HUES64 (cell line): ENCODE data around the gene RPS6KA2.
"Not testable (repeated sequence)": the region's sequence is repeated elsewhere in the genome, so short reads cannot be mapped to it uniquely, and the experiment has no call there.

ENCODE experiments used
- H3K27ac ChIP-seq: 2 replicates; pipeline ENCODE4 v1.7.0; 2013; ENCODE audit warnings: low read depth, low read length, inconsistent platforms
- H3K27me3 ChIP-seq: 2 replicates; pipeline ENCODE4 v1.6.1; 2013; ENCODE audit warnings: mild to moderate bottlenecking, low read length; ENCODE audit not compliant: insufficient read depth
- H3K36me3 ChIP-seq: 2 replicates; pipeline ENCODE4 v1.6.1; 2013; ENCODE audit warnings: mild to moderate bottlenecking, low read length; ENCODE audit not compliant: insufficient read depth
- H3K4me1 ChIP-seq: 2 replicates; pipeline ENCODE4 v1.6.1; 2013; ENCODE audit warnings: mild to moderate bottlenecking, low read length, moderate library complexity; ENCODE audit not compliant: insufficient read depth
- H3K4me3 ChIP-seq: 2 replicates; pipeline ENCODE4 v1.5.1; 2013; ENCODE audit warnings: mild to moderate bottlenecking, low read length, moderate library complexity
- H3K9ac ChIP-seq: 2 replicates; pipeline ENCODE4 v1.6.1; 2013; ENCODE audit warnings: mild to moderate bottlenecking, low read depth, low read length
- H3K9me3 ChIP-seq: 2 replicates; pipeline ENCODE4 v1.6.1; 2013; ENCODE audit warnings: low read depth, low read length; ENCODE audit not compliant: insufficient read depth
- WGBS: fragments of 150-250, 120-280 bp; methylation state at CpG from one replicate; pipeline ENCODE4 v1.1.7; 2013; ENCODE audit warnings: missing lambda C conversion rate; 5-methylcytosine and 5-hydroxymethylcytosine counted together

Gene RPS6KA2

DNA sequence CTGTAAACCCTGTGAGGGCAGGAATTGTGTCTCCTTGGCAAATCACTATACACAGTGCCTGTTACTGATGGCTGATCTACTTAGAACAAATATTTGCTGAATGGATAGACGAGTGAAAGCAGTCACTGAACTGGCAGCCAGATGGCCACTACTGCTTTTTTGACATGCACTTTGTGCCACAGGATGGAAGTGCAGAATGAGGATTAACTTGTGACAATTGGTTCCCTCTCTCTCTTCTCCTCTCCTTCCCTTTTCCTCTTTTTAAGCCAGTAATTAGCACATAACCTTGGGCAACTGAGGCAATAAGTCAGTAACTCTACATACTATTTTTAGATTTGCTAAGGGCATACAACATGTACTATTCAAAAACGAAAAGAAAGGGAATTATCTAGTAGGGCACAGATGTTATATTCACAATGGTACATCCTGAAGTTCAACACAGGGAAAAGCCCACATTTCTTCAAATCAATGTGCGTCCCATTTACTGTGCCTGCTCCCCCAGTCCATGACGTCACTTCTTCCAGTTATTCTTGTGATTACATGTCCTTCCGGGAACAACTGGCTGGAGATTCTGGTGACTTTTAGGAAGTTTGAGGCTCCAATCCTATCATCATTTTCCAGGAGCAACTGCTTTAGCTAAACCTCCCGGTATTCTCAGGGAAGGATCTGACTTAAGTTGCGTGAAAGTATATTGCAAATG, 17.0 kb upstream of the RPS6KA2 start:
- no peaks in the 10 kb centered on the region for H3K36me3 ChIP-seq
- 93% methylated on average over 7 of the region's 7 CpGs for WGBS
- no peaks in the 10 kb centered on the region for H3K9me3 ChIP-seq
- no peak overlapping the region for H3K27ac ChIP-seq
- no peak overlapping the region for H3K4me3 ChIP-seq
- no peaks in the 10 kb centered on the region for H3K27me3 ChIP-seq
- H3K4me1 ChIP-seq, result no peaks in the 10 kb centered on the region
- no peak overlapping the region for H3K9ac ChIP-seq

DNA sequence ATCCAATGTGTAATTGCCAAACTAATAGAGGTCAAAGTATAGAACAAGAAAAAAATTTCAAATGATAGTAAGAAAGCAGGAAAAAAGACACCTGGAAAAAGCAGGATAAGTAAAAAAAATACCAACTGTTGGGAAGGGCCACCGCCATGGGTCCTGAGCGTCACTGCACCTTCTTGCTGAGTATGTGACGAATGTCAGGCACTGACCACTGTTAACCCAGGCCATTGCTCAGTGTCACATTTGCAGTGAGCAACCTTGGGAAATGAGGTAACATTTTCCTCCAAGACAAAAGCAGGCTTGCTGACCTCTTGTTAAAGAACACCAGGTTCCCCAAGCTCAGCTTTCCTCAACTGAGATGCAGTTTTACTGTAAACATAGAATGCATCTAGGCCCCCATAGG, 15.6 kb upstream of the RPS6KA2 start:
- Histone ChIP-seq H3K4me3 (no peak overlapping the region), H3K36me3 (no peaks in the 10 kb centered on the region), H3K9ac (no peak overlapping the region), H3K27ac (no peak overlapping the region), H3K9me3 (no peaks in the 10 kb centered on the region), H3K4me1 (no peaks in the 10 kb centered on the region), H3K27me3 (no peaks in the 10 kb centered on the region)
- WGBS, result 95% methylated on average over 3 of the region's 3 CpGs

DNA sequence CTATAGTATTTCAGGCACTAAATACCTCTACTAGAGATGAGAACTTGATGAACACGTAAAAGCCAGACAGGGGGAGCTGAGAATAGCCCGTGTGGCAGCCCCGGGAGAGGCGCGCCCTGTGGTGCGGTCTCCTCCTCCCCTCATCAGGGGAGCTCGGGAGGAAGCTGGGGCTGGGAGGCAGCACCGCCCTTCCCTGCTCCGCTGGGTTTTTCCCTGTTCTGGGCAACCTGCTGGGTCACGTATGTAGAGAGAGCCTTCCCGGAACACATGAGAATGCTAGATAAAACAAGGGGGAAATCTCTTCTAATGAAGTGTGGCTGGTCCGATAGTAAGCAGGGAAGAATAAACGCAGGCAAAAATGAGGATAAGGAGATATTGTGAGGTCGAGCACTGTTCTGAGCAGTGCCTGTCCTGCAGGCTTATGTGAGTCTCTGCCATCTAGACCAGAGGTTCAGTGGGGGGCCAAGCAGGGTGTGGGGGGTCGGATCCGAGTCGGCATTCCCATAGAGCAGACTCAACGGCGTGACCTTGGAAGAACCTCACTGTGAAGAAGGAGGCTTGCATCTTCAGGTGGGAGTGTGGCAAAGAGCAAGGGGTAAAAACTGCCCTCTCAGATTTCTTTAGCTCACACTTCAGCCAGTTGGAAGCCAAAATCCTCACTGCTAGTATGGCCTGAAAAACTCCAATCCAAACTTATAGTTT, 13.4 kb upstream of the RPS6KA2 start:
- Histone ChIP-seq H3K27ac (no peak overlapping the region), H3K36me3 (no peaks in the 10 kb centered on the region), H3K4me1 (no peaks in the 10 kb centered on the region), H3K4me3 (no peak overlapping the region), H3K27me3 (no peaks in the 10 kb centered on the region), H3K9me3 (no peaks in the 10 kb centered on the region), H3K9ac (no peak overlapping the region)
- 31% methylated on average over 19 of the region's 19 CpGs for WGBS

DNA sequence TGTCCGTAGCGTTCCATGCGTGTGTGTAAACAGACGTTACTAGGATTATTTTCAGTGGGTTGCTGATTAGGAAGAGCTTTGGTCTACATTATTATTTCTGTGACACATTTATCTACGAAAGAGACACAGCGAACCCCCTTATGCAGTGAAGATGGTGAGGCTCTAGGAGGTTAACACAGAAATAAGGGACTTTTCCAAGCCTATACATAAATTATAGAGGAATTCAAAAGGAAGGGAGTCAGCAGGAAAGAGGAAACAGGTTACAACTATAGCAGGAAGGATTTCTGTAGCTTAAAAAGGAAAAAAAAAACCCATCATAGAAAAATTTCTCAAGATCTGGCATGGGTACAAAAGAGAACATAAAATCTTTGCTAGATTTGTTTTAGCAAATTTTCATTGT, 12.9 kb upstream of the RPS6KA2 start:
- Histone ChIP-seq H3K27ac (no peak overlapping the region), H3K9me3 (no peaks in the 10 kb centered on the region), H3K9ac (no peak overlapping the region), H3K4me3 (no peak overlapping the region), H3K27me3 (no peaks in the 10 kb centered on the region), H3K4me1 (no peaks in the 10 kb centered on the region), H3K36me3 (no peaks in the 10 kb centered on the region)
- 90% methylated on average over 5 of the region's 6 CpGs for WGBS

DNA sequence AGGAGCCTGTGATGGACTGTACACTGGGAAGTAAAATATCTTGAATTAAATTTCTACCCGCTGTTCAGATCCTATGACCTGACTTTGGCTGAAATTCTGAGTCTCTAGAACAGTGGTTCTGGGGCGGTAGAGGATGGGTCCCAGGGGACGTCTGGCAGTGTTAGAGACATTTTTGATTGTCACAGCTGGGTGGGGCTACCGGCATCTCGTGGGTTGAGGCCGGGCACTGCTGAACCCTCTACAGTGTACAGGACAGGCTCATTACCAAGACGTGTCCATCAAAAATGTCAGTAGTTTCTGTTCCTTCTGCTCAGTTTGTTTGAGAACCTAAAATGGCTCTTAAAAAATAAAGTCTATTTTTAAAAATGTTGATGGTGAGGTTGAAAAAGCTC, 11.5 kb upstream of the RPS6KA2 start:
- Histone ChIP-seq H3K27me3 (no peaks in the 10 kb centered on the region), H3K4me3 (no peak overlapping the region), H3K4me1 (no peaks in the 10 kb centered on the region), H3K9me3 (no peaks in the 10 kb centered on the region), H3K27ac (no peak overlapping the region), H3K9ac (no peak overlapping the region), H3K36me3 (no peaks in the 10 kb centered on the region)
- whole genome bisulfite sequencing, result 96% methylated on average over 7 of the region's 7 CpGs

DNA sequence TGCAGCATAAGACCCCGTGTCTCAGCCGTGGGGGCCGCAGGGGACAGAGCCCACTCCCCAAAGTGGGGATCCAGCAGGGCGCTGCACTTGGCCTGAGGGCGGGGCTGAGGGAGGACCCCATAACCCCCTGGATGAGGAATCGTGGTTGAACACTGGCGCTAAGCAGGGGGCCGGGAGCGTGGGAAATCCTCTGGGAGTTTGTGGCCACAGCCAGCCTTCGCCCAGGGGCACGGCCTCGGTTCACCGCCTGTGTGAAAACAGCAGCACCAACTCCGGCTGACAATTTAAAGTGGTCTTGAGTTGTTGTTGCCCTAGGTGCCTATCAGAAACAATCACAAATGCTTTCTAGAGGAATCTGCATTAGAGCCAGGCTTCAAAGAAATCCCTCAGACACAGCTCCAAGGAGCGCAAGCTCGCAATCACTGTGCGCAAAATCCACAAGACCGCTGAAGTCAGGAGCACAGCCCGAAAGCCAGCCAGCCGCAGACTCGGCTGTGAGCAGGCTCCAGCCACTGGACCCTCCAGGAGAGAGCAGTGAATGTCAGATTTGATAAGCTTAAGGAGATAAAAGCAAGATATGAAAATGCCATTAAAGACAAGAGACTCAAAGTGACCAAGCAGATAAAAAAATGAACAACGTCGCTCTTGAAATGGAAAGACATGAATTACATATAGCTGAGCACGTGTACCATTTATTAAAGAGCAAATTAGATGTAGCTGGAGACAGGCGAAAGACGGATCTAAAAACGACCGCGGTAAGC, 10.9 kb upstream of the RPS6KA2 start:
- 92% methylated on average over 29 of the region's 29 CpGs for WGBS
- no peaks in the 10 kb centered on the region for H3K4me1 ChIP-seq
- H3K9me3 ChIP-seq, result no peaks in the 10 kb centered on the region
- no peak overlapping the region for H3K27ac ChIP-seq
- no peaks in the 10 kb centered on the region for H3K36me3 ChIP-seq
- no peak overlapping the region for H3K4me3 ChIP-seq
- H3K27me3 ChIP-seq, result no peaks in the 10 kb centered on the region
- H3K9ac ChIP-seq, result no peak overlapping the region

DNA sequence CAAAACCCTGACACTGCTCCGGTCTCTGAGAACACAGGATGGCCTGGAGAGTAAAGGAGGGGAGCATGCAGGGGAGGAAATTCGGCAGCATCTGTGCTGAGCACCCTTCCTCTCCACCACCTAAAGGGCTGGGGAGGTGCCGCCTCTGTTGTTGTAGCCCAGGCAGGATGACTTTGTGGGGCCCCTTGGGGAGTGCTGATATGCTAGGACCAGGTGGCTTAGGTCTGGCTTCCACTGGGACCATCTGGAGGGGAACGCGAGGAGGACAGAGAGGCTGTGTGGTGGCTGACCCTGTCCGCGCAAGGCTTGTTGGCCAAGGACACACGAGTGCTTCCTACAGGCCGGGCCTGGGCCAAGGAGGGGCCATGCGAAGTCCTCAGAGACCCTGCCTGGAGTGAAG, 9.9 kb upstream of the RPS6KA2 start:
- Histone ChIP-seq H3K4me1 (no peaks in the 10 kb centered on the region), H3K27ac (no peak overlapping the region), H3K9me3 (no peaks in the 10 kb centered on the region), H3K27me3 (no peaks in the 10 kb centered on the region), H3K36me3 (no peaks in the 10 kb centered on the region), H3K4me3 (no peak overlapping the region), H3K9ac (no peak overlapping the region)
- whole genome bisulfite sequencing, result 96% methylated on average over 10 of the region's 10 CpGs

DNA sequence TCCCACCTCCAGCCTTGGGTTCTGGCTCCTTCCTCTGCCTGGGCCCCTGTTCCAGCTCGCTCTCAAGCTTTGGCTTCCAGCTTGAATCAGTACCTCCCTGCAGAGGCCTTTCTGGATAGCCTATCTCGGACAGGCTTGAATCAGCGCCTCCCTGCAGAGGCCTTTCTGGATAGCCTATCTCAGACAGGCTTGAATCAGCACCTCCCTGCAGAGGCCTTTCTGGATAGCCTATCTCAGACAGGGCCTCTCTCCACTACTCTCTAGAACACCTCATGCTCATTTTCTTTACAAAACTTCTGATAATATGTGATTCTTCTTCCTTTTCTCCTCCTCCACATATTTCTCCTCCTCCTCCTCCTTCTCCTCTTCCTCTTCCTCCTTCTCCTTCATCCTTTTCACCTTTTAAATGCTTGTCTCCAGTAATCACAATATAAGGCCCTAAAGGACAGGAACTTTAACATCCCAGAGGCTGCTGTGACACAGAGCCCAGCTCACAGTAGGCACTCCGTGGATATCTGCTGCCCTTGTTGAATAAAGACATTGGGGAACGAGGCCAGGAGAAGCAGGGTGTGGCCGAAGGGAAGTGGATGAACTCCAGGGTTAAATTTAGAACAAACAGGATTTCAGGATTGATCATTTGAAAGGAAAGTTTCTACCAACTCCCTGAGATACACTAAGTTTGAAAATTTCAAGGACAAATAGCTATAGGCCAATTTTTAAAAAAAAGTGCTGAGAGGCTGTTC, 9.3 kb upstream of the RPS6KA2 start:
- Histone ChIP-seq H3K36me3 (no peaks in the 10 kb centered on the region), H3K4me3 (no peak overlapping the region), H3K27ac (no peak overlapping the region), H3K9ac (no peak overlapping the region), H3K9me3 (no peaks in the 10 kb centered on the region), H3K27me3 (peaks cover 4% of the 10 kb centered on the region; the same call in 1 of the 2 replicates), H3K4me1 (no peaks in the 10 kb centered on the region; the same call in 1 of the 2 replicates)
- WGBS, result 87% methylated on average over 6 of the region's 6 CpGs

DNA sequence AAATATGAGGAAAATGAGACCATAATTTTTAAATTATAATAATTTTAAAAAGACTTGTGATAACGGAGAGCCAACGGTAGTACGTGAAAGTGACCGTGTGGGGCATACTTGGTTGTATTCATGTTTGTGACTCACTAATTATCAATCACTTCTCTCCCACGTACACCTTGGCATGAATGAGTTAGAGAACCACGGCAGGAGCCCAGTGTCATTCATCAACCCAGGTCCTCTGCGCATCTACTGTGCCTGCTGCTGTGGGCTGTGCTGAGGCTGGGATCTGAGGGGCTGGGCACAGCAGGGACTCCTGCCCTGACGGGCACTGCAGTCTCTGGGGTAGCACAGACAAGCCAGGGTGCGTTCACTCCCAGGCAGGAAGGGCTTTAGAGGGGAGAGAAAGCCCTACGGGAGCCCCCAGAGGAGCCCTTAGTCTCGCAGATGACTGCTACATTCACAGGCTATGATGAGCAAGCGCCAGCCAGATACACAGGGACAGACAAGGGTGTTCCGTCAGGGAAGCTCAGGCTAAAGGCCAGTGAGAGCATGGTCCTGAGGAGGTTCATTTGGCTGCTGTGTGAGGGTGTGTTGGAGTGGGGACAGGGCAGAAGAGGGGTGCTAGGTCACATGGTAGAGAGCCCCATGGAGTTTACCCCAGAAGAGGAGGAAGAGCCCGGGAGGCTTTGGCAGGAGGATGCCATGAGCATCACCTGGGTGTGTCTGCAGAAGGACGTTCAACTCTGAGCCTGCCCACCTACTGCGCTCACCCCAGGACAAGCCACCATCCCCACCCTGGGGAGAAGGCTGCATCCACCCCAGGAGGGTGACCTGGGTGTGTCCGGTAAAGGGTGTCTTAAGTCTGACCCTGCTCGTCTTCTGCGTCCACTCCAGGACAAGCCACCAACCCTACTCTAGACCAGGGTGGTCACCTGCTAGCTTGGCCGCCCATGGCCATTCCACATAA, 8.2 kb upstream of the RPS6KA2 start:
- Histone ChIP-seq H3K4me1 (no peaks in the 10 kb centered on the region; the same call in 1 of the 2 replicates), H3K36me3 (no peaks in the 10 kb centered on the region), H3K9me3 (no peaks in the 10 kb centered on the region), H3K4me3 (no peak overlapping the region), H3K27ac (no peak overlapping the region), H3K9ac (no peak overlapping the region), H3K27me3 (peaks cover 11% of the 10 kb centered on the region)
- WGBS, result 91% methylated on average over 20 of the region's 20 CpGs

DNA sequence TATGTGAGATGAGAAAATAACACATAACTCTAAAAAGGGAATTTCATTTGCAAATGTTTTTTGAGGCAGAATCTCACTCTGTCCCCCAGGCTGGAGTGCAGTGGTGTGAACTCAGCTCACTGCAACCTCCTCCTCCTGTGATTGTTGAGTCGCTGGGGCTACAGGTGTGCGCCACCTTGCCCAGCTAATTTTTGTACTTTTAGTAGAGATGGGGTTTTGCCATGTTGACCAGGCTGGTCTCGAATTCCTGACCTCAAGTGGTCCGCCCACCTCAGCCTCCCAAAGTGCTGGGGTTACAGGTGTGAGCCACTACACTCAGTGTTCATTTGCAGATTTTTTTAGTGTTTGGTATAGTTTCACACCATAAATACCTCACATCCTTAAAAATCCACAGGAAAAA, 7.5 kb upstream of the RPS6KA2 start:
- 96% methylated on average over 4 of the region's 4 CpGs for WGBS
- H3K36me3 ChIP-seq, H3K4me1 ChIP-seq: not testable (repeated sequence)

More for the DNA sequence above, 7.5 kb upstream of the RPS6KA2 start:
- peaks cover 18% of the 10 kb centered on the region for H3K27me3 ChIP-seq
- H3K4me3 ChIP-seq, H3K9me3 ChIP-seq, H3K27ac ChIP-seq, H3K9ac ChIP-seq: not testable (repeated sequence)
